Nucleus accumbens (tissue), 56 donors: ENCODE measurements around the gene OPRL1.
A peak's percentile ranks its signal among the peaks of the same experiment; 100 is the strongest.
"Not testable (repeated sequence)": the region's sequence is repeated elsewhere in the genome, so short reads cannot be mapped to it uniquely, and the experiment has no call there.

Source experiments
- DNase-seq, 56 donors: peaks; one replicate each; lab custom pipeline; 2025; lab: John Stamatoyannopoulos, UW

The OPRL1 gene

DNA sequence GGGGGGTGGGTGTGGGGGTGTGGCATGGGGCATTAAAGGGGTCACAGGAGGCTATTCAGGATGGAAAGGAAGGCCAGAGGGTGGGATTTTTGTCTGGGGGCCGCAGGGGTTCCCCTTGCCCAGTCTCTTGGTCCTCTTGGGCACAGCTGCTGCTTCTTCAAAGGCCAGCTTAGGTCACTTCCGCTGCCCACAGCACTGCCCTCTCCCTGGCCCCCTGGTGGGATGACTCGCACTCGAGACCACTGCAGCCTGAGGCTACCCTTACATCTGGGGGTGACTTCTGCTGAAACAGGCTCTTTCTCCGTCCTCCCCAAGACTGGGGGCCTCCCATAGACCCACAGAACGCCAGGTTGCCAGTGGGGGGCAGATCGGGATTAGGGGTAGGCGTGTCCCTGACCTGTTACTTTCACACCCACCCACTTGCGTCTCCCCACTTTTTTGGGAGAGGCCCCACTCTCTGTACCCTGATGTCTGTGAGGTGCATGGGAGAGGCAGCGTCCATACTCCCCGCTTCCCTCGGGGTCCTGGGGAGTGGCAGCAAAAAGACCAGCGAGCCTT lies 3.0 kb downstream of the OPRL1 start:
- DNase-seq, result peak in 1 of 56 donors; percentile 16

- DNase-seq, result peak in 43 of 56 donors; percentile 15 to 82 (median 54)
Observed at GRCh38 chr20:64083378-64083803, 3.5 kb downstream of the OPRL1 start.

DNA sequence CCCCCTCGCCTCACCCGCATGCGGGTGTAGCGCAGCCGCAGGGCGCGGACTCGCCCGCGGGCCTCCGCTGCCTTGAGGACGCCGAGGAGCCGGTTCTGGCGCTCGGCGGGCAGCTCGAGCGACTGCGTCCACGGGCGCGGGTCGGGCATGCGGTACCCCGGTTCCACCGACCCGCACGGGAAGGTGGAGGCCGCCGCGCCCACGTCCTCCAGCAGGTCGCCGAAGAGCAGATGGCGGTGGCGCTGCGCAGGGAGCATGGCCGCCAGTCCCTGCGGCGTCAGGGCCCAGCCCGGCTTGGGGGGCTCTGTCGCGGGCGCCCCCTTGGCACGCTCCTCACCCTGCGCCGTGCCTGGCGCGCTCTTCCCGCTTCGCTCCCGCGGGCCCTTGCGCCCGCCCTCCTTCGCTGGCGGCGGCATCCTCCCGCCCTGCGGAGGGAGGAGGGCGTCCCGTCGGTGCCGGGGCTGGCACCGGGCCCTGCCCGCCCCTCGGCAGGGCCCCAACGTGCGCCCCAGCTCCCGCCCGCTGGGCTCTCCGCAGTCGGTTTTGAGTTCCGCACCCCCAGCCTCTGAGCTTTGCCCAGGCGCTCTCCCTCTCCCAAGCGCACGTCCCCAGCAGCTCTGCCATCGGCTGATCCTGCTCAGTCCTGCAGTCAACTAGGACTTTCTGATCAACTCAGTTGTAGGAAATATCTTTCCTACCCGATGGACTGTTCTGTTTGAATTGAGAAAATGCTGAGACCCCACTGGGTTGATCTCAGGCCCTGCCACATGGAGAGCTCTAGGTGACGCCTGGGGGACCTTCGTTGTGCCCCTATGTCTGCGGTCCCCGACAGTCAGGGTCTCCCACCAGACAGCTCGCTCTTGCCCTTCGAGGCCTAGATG lies 4.2 kb downstream of the OPRL1 start, which contains the start of gene LKAAEAR1:
Gene LKAAEAR1 (minus strand): TSS at position 595 of the 881 bp plus-strand sequence. CDS start 179 bp downstream, at position 416.
- DNase-seq, result peak in 1 of 56 donors; percentile 63

DNA sequence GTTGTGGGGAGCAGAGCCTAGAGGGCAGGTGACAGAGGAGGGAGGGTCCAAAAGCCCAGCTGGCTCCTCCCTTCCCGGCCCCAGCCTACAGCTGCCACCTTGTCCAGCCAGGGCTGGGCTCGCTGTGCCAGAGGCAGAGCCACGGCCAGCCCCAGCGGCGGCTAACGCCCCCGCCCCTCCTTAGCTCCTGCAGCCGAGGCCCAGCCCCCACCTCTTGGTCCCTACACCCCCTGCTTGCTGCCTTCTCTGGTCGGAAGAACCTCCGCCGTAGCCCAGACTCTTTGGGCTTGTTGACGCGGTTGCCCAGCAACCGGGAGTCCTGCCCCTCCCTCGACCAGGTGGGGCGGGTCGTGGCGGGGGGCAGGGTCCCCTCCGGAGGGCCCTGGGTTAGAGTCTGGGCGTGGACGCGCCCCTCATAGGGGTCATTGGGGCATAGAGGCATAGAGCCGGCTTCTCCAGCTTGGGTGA lies 4.8 kb downstream of the OPRL1 start:
- DNase-seq, result no peak

- no peak for DNase-seq
Observed at GRCh38 chr20:64086801-64087200, 6.9 kb downstream of the OPRL1 start.

DNA sequence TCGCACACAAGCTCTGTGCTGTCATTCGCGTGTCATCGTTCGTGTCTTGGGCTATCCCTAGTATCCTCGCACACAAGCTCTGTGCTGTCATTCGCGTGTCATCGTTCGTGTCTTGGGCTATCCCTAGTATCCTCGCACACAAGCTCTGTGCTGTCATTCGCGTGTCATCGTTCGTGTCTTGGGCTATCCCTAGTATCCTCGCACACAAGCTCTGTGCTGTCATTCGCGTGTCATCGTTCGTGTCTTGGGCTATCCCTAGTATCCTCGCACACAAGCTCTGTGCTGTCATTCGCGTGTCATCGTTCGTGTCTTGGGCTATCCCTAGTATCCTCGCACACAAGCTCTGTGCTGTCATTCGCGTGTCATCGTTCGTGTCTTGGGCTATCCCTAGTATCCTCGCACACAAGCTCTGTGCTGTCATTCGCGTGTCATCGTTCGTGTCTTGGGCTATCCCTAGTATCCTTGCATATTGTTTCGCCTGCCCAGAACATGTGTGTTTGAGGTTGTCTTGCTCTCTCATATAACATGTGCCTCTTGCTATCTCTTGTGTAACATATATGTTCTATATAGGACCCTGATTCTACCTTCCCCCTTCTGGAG lies 7.4 kb downstream of the OPRL1 start:
- not testable (repeated sequence) for DNase-seq

DNA sequence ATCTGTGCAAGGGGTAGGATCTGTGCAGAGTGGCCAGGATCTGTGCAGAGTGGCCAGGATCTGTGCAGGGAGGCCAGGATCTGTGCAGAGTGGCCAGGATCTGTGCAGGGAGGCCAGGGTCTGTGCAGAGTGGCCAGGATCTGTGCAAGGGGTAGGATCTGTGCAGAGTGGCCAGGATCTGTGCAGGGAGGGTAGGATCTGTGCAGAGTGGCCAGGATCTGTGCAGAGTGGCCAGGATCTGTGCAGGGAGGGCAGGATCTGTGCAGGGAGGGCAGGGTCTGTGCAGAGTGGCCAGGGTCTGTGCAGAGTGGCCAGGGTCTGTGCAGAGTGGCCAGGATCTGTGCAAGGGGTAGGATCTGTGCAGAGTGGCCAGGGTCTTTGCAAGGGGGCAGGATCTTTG lies 8.7 kb downstream of the OPRL1 start:
- not testable (repeated sequence) for DNase-seq

DNA sequence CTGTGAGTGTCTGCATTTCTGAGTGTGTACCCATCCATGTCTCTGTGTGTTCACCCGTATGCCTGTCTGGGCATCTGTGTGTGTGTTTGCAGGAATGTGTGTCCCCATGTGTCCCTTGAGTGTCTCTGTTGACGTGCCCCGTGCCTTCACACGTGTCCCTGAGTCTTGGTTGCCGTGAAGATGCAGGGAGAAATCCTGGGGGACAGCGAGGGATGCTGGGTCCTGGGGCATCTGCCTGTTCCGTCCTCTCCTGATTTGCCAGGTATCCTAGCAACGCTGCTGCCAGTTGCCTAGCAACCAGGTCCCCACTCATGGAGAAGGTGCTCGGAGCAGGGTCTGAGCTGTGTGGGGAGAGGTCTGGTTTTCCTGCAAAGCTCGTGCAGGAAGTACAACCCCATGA lies 10.3 kb downstream of the OPRL1 start:
- peak in 32 of 56 donors; percentile 16 to 74 (median 35) for DNase-seq

GRCh38 chr20:64091340-64091739 lies 11.5 kb downstream of the OPRL1 start:
- DNase-seq, result no peak

- DNase-seq, result peak in 16 of 56 donors; percentile 7 to 58 (median 32)
Observed at GRCh38 chr20:64091770-64092169, 11.9 kb downstream of the OPRL1 start.

- DNase-seq, result peak in 2 of 56 donors; percentile 17 to 30
Observed at GRCh38 chr20:64092258-64093012, 12.6 kb downstream of the OPRL1 start.

- DNase-seq, result no peak
Observed at GRCh38 chr20:64093013-64093503, 13.2 kb downstream of the OPRL1 start.

DNA sequence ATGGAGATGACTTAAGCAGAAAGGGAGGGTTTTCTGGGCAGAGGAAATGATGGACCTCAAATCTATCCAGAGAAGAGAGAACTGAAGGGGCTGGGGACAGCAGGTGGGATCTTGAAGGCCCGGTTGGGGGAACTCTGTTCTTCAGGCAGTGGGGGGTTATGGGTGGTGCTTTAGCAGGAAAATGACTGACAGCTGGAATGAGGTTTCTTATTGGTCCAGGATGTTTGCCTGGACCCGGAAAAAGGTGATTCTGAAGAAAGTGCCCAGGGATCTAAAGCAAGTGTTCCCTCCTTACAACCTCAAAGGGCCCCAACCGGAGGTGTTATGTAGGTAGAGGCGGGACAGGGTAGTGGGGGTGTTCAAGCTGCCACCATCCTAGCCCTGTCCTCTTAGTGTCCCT lies 15.6 kb downstream of the OPRL1 start:
- no peak for DNase-seq

DNA sequence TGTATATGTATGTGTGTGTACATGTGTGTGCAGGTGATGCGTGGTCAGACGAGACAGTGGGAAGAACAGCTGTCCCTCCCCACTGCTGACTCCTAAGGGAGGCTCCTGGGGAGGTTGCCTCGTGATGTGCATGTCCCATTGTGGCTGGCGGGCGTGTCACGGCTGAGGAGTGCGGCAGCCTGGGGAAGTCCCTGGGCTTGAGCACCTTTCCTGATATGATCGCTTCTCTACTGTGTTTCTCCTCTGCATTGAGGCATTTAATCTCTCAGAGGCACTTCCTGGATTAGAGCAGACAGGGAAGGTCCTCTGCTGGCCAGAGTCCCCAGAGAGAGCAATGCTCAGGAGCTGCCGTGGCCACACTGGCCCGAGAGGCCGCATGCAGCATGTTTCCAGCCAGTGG lies 16.0 kb downstream of the OPRL1 start:
- DNase-seq, result no peak

- no peak for DNase-seq
Observed at GRCh38 chr20:64096535-64096934, 16.7 kb downstream of the OPRL1 start.

GRCh38 chr20:64098471-64099013 lies 18.7 kb downstream of the OPRL1 start:
- no peak for DNase-seq

GRCh38 chr20:64099086-64099786 lies 19.4 kb downstream of the OPRL1 start:
- DNase-seq, result peak in 14 of 56 donors; percentile 23 to 56 (median 34)

GRCh38 chr20:64099880-64100565 lies 20.1 kb downstream of the OPRL1 start:
- no peak for DNase-seq

- no peak for DNase-seq
Observed at GRCh38 chr20:64100566-64100888, 20.6 kb downstream of the OPRL1 start.
